HG02642 (cell line): ENCODE measurements around the gene TERT.
A peak's percentile ranks its signal among the peaks of the same experiment; 100 is the strongest.
"Not testable (repeated sequence)": the region's sequence is repeated elsewhere in the genome, so short reads cannot be mapped to it uniquely, and the experiment has no call there.

ENCODE experiments used
- ATAC-seq: cut with Tn5 transposase; IDR thresholded peaks from one replicate; pipeline ENCODE4 v1.9.1; 2021; ENCODE audit warnings: mild to moderate bottlenecking; ENCODE audit not compliant: unreplicated experiment, poor library complexity

Gene TERT

DNA sequence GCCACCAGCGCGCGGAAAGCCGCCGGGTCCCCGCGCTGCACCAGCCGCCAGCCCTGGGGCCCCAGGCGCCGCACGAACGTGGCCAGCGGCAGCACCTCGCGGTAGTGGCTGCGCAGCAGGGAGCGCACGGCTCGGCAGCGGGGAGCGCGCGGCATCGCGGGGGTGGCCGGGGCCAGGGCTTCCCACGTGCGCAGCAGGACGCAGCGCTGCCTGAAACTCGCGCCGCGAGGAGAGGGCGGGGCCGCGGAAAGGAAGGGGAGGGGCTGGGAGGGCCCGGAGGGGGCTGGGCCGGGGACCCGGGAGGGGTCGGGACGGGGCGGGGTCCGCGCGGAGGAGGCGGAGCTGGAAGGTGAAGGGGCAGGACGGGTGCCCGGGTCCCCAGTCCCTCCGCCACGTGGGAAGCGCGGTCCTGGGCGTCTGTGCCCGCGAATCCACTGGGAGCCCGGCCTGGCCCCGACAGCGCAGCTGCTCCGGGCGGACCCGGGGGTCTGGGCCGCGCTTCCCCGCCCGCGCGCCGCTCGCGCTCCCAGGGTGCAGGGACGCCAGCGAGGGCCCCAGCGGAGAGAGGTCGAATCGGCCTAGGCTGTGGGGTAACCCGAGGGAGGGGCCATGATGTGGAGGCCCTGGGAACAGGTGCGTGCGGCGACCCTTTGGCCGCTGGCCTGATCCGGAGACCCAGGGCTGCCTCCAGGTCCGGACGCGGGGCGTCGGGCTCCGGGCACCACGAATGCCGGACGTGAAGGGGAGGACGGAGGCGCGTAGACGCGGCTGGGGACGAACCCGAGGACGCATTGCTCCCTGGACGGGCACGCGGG is at the start of gene TERT:
Gene TERT (minus strand): TSS at position 234 of the 815 bp plus-strand sequence. CDS start 79 bp downstream, at position 155.
- no peak for ATAC-seq

DNA sequence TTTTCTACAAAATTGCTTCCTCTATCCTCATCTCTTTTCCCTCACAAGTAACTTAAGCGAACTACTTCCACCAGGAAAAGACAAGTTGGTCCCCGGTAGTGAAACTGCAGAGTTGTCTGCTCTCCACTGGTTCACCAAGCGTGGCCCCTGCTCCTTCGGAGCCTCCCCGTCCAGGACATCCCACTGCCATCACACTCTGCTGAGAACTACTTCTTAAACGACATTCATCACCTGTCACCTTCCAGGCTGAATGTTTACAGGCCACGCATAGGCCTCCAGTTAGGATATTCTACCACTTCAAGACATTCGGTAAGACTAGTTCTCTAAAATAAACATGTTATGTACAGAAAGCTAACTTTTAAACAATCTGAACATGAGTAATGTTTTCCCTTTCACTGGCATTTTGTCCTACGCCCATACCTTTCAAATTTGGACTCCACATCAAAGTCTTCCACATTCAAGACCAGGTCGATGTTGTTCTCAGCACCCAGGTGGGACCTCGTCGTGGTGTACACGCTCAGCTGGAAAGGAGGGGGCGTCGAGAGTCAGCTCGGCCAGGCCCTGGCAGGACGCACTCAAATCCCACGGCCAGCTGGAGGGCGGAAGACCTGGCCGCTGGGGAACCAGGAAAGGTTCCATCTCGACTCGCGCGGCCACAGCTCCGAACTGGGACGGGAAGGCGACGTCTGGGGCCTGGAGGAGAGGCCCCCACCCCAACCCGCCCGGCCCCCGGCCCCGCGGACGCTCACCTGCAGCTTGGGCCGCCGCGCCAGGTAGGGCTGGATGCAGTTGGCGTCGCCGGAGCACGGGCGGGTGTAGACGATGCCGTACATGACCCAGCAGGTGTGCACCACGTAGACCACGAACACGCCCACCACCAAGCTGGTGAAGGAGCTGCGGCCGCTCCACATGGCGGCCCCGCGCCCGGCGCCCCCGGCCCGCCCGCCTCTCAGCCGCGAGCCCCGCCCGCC is 49.3 kb upstream of the TERT start:
- ATAC-seq = peak; percentile 33

DNA sequence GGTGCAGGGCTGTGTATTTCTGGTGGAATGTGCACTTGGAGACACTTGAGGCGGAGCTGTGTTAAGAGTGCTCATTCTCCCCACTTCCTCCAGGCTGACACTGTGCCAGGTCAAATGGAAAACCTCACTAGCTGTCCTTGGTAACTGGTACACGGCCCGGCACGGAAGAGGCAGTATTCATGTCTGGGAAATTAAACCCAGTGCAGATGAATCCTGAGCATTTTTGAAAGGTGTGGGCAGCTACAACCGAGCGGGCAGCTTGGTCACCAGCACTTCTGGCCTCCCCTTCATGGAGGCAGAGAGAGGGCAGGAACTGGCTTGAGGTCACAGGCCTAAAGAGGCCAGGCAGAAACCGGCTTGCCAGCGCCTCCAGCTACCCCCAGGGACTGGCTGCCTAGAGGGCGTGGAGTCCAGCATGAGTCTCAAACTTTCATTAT is 48.5 kb upstream of the TERT start:
- no peak for ATAC-seq

DNA sequence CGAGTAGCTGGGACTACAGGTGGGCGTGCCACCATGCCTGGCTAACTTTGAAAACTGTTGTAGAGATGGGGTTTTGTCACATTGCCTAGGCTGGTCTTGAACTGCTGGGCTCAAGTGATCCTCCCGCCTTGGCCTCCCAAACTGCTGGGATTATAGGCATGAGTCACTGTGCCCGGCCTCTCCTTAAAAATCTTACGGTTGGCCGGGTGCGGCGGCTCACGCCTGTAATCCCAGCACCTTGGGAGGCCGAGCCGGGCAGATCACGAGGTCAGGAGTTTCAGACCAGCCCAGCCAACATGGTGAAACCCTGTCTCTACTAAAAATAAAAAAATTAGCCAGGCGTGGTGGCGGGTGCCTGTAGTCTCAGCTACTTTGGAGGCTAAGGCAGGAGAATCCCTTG is 47.8 kb upstream of the TERT start:
- ATAC-seq = not testable (repeated sequence)

DNA sequence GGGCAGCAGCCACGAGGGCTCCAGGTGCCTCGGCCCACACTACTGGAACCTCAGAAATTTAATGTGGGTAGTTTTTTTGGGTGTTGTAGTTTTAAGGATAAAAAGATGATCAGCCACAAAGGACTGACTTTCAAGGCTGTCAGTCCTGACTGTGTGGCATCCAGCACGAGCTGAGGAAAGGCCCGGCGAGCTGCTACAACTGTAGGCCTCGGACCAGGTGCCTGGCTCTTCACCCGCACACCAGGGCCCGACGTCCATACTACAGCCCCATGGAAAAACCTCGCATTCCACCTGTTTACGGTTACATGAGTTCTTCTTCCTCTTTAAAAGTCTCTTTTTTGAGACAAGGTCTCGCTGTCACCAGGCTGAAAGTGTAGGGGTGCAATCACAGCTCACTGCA is 47.4 kb upstream of the TERT start:
- no peak for ATAC-seq

DNA sequence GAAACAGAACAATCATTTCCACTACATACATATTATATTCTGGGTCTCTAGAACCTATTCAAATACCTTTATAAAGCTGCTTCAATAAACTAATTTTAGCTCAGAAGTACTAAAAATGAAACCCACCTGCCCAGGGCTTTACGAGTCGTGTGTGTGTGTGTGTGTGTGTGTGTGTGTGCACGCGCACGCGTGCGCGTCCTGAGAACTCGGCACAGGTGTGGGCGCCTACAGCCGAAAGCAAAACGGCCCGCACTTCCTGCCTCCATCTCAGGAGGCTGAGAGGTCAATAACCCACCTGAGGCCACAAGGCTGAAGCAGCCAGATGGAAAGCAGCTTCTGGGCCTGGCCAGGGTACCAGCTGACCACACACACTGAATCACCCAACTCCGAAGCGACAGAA is 47.0 kb upstream of the TERT start:
- ATAC-seq = no peak

DNA sequence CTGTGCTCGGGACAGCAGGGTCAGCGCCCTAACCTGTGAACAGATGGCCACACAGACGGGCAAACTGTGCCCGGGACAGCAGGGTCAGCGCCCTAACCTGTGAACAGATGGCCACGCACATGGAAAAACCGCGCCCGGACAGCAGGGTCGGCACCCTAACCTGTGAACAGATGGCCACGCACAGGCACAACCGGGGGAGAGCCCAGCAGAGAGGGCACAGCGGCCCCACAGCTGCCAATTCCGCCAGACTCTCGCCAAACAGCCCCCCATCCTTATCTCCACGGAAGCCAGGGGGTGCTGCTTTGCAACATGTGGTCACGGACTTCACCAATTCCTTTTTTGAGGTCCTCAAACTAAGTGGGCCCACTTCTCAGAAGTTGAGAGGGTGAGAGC is 44.9 kb upstream of the TERT start:
- not testable (repeated sequence) for ATAC-seq

DNA sequence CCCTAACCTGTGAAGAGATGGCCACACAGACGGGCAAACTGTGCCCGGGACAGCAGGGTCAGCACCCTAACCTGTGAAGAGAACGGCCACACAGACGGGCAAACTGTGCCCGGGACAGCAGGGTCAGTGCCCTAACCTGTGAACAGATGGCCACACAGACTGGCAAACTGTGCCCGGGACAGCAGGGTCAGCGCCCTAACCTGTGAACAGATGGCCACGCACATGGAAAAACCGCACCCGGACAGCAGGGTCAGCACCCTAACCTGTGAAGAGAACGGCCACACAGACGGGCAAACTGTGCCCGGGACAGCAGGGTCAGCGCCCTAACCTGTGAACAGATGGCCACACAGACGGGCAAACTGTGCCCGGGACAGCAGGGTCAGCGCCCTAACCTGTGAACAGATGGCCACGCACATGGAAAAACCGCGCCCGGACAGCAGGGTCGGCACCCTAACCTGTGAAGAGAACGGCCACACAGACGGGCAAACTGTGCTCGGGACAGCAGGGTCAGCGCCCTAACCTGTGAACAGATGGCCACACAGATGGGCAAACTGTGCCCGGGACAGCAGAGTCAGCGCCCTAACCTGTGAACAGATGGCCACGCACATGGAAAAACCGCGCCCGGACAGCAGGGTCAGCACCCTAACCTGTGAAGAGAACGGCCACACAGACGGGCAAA is 44.4 kb upstream of the TERT start:
- ATAC-seq = not testable (repeated sequence)

DNA sequence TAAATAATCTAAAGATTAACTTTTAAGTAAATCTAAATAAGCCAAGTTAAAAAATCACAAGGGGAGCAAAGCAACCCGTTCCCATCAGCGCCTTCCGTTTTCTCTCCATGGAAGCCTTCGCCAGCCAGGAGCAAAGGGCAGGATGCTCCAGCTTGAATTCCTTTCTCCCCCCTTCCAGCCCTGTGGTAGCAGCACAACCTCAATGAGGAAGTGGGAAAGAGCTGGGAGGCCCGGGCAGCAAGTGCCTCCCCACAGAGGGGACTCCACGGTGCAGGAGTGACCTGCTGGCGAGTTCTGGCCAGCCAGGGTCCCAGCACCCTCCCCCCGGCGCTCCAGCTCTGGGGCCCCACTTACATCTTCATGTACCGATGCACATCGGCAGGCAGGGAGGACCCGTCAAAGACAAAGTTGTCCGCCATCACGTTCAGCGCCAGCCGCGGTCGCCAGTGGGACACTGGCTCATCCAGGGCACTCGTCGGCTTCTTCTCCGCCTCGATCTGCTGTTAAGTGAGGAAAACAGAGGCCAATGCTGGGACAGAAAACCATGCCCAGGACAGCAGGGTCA is 43.7 kb upstream of the TERT start:
- ATAC-seq = no peak

DNA sequence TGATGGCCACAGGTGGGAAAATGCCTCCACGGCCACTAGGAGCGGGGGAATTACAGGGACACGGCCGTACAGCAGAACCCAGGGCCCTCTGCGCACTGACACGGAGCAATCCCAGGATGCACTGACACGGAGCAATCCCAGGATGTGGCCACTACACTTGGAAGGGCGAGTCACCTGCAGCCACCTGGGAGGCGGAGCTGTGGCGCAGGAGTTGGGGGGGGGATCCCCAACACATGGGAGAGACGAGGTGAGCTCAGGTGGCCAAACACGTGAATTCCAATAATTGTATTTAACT is 43.3 kb upstream of the TERT start:
- ATAC-seq = no peak

DNA sequence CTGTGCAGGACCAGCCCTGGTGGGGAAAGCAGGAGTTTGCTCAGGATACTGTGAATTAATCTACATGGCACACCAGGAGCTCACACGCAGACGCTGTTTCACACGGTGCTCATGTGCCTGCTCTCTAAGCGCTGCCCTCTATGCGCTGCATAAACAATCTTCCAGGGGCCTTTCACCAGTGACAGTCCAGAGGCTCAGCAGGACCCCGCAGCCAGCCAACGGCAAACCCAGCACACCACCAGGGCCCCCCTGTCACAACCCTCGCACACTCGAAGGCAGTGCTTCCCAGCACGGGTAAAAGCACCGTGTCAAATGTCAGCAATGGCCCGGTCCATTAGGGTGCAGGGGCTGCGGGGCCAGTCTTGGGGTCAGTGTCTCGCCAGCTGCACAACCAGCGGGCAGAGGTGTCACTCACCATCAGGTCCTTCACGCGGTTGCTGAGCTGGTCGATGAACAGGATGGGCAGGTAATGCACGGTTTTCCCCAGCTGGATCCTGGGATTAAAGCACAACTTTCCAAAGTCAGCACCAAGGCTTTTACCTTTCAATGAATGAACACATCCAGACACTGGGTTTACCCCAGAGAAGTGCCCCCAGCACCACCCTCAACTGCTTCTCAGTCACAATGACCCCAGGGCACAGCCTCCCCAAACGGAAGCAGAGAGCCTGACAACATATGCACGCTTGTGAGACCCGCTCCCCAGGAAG is 42.8 kb upstream of the TERT start:
- ATAC-seq = no peak

DNA sequence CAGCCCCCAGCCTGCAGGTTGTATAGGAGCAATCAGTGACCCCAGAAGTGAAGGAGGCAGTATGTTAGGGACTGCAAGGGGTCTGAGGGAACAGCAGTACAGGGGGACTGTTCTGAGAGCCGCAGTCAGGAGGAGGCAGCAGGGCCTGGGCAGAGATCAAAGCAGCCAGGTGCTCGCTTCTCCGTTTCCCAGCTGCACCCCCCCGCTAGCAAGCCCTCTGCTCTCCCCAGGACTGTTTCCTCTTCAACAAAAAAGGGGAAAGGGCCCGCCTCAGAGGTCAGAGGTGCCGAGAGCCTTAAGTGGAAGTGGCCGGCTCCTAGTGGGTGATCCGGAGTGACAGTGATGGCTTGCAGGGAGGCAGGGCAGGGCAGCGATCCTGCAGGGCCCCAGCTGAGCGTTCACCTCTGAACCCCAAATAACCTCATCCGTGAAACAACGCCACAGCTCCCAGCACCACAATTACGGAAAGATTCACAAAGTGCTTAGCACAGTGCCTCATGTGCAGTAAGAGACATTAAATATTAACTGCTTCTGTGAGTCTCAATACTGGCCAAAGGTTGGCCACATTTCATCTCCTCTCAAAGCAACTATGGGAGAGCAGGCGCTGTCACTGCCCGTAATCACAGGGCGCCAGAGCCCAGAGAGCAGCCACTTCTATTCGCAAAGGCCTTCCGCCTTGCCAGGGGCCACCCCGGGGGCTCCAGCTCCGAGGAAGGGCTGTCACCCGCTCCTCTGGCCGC is 42.1 kb upstream of the TERT start:
- no peak for ATAC-seq

DNA sequence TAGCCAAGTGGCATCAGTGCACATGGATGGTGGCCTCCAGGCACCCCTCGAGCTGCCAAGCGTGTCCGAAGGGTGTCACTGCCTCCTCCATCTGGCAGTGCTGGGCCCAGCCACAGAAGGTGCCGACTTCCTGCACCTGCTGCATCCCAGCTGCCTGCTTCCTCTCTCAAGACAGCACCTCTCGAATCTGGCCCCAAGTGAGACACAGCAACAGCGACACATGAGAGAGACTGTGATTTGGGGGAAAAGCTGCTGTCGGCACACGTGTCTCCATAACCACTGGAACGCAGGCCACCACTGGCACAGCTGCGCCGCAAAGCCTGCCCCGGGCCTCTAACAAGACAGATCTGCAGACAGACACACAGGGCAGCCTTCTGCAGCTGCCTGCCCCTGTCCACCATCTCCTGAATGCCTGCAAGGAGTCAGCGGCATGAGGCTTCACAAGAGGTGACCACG is 41.3 kb upstream of the TERT start:
- ATAC-seq = no peak

DNA sequence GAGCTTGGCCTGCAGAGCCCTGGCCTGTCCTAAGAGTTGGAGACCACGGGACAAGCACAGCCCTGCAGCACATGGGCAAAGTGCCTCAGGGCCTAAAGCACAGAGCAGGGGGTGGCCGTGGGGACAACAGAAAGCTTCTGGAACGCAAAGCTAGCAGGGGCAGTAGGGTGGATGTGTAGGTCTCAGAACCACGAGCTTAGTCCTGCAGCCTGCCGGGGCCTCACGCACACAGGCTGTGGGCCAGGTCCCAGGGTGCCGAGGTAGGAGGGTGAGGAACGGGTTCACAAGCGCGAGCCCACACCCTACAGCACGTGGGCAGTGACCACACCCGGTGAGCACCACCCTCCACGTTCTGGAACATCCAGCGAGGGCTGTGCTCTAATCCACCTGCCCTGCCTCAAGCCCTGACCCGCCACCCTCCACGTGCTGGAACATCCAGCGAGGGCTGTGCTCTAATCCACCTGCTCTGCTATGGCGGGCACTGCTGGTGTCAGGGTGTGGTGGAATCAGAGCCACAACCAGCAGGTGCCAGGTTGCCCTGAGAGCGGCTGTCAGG is 40.8 kb upstream of the TERT start:
- no peak for ATAC-seq

DNA sequence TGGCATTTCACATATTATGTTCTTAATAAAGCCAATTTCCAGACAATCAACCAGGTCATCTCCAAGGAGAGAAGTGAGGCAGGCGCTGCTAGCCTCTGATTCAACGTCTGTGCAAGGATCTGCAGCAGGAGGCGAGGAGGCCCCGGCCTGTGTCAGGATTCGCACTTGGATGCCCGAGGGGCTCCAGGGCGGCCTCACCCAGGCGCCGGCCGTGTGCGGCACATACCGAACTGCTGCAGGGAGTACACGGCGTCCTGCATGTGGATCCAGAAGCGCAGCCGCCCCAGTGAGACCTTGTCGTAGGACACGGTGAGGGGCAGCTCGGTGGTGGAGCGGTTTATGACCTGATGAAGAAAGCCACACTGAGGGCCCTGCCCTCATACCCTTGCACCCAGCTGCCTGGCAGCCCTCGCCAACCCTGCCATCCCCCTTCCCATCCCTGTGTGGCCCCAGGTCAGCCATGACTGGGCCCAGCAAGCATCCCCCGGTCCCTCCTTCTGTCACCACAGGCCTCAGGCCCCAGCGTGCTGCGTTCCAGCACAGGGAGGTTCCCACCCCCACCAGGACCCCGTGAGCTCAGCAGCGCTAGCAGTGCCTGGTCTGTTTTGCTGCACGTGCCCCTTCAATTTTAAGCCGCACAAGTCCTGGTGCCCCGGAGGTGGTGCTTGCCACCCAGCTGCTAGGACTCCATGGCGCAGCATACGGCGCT is 40.1 kb upstream of the TERT start:
- no peak for ATAC-seq

DNA sequence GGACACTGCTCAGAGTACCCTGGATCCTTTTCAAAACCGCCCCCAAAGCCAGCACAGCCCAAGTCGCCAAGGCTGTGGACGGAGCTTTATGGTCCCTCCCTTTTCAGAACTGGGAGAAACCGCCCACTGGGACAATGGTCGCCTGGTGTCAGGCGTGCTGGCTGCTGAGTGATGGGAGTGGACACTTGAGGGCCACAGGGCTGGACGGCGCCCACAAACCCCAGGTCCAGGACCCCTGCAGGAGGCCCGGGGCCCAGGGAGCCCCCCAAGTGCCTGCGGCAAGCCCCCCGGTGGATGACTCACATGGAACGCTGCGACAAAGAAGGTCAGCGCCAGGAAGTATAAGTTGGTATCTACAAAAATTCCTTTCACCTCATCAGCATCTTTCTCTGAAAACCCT is 39.1 kb upstream of the TERT start:
- no peak for ATAC-seq

DNA sequence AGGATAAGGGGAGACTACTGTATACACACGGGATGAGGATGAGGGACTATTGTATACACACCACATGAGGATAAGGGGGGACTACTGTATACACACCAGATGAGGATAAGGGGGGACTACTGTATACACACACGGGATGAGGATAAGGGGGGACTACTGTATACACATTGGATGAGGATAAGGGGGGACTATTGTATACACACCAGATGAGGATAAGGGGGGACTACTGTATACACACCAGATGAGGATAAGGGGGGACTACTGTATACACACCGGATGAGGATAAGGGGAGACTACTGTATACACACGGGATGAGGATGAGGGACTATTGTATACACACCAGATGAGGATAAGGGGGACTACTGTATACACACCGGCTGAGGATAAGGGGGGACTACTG is 38.4 kb upstream of the TERT start:
- ATAC-seq = not testable (repeated sequence)

DNA sequence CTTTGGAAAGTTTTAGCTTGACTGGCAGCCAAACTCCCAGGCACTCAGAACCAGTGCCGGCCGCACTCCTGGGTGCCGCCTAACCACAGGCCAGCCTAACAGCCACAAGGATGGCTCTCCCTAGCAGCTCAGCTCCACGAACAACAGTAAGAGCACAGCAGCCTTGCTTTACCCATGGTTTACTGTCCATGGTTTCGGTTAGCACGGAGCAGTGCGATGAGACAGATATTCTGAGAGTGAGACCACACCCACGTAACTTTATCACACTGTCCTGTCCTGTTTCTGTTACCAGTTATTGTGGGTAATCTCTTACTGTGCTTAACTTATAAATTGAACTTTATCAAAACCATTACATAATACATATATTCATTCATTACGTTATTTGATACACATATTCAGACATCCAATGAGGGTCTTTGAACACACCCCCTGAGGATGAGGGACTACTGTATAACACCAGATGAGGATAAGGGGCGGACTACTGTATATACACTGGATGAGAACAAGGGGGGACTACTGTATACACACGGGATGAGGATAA is 37.7 kb upstream of the TERT start:
- ATAC-seq = no peak
